Muscle layer of duodenum (tissue), 2 donors: ENCODE measurements around the gene ATP5MK.
"Not testable (repeated sequence)": the region's sequence is repeated elsewhere in the genome, so short reads cannot be mapped to it uniquely, and the experiment has no call there.

Experiments
- H3K27ac ChIP-seq: one replicate; pipeline ENCODE4 v1.7.0; 2013; ENCODE audit warnings: mild to moderate bottlenecking, low read length
- H3K27me3 ChIP-seq: one replicate; pipeline ENCODE4 v1.7.0; 2013; ENCODE audit warnings: low read depth, mild to moderate bottlenecking, control low read depth, low read length
- H3K36me3 ChIP-seq, 2 donors: one replicate each; pipeline ENCODE4 v1.7.0; 2013; ENCODE audit warnings: low read length in 2 of 2, control low read depth in 1 of 2, mild to moderate bottlenecking in 1 of 2; ENCODE audit not compliant: insufficient read depth in 2 of 2, control insufficient read depth in 1 of 2
- H3K4me1 ChIP-seq, 2 donors: one replicate each; pipeline ENCODE4 v1.7.0; 2013; ENCODE audit warnings: low read length in 2 of 2, mild to moderate bottlenecking in 2 of 2, control low read depth in 1 of 2, moderate library complexity in 1 of 2; ENCODE audit not compliant: insufficient read depth in 2 of 2, control insufficient read depth in 1 of 2
- H3K4me3 ChIP-seq, 2 donors: one replicate each; pipeline ENCODE4 v1.7.0; 2013; ENCODE audit warnings: low read length in 2 of 2, low read depth in 1 of 2, mild to moderate bottlenecking in 1 of 2
- H3K9me3 ChIP-seq, 2 donors: one replicate each; pipeline ENCODE4 v1.7.0; 2013; ENCODE audit warnings: low read length in 2 of 2, control low read depth in 1 of 2, mild to moderate bottlenecking in 1 of 2; ENCODE audit not compliant: control insufficient read depth in 1 of 2
- donor health status: healthy.

ATP5MK gene

DNA sequence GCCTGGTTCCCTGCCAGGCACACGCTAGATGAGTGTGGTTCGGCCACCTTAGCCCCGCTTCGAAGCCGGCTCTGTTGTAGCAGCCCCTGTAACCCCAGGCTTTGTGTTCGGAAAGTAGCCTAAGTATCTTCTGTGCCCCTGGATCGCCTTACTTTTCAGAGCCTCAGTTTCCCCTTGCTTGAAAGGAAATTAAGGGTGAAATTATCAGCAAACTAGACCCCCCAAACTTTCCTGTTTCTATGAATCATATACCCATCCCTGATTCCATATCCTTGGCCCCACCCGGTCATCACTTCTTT lies 463 bp upstream of the ATP5MK start:
- Histone ChIP-seq H3K4me3 (peak overlapping the region; percentile 91 to 96), H3K36me3 (peaks cover 18 to 38% of the 10 kb centered on the region in 2 donors), H3K27me3 (no peaks in the 10 kb centered on the region), H3K4me1 (peaks cover 13 to 38% of the 10 kb centered on the region in 2 donors), H3K9me3 (no peaks in the 10 kb centered on the region), H3K27ac (peak overlapping the region; percentile 94)

DNA sequence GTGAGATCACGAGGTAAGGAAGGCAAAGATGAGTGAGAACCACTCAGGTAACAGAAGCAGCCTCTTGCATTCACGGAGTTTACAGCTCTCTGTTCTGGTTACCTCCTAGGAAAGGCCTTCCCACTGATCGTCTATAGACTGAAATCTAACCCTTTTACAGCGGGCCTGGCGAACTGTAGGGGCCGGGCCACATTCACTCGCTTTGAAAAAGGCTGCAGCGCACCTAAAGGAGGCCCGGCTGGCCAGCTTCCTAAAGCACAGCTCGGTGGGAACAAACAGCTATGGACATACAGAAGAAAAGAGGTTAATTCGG lies 565 bp downstream of the ATP5MK start:
- Histone ChIP-seq H3K27ac (peak overlapping the region; percentile 94), H3K27me3 (no peaks in the 10 kb centered on the region), H3K9me3 (no peaks in the 10 kb centered on the region), H3K4me1 (peaks cover 13 to 38% of the 10 kb centered on the region in 2 donors), H3K4me3 (peak overlapping the region; percentile 91 to 96), H3K36me3 (peaks cover 25 to 31% of the 10 kb centered on the region in 2 donors)

DNA sequence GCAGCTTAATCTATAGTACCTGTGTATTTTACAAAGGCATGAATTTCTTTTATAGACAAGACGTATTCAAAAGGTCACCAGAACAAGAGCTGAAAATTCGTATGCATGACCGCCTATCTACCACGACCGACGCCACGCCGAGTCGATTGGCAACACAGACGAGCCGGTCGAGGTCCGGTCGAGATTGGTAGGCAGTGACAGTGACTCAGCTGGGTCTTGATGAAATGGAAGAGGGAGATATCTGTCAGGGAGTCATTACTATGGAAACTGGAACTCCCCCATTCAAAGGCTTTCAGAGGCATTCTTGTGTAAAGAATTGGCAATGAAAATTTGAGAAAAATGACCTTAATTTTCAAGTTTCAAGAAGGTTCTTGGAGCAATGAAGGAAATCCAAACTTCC lies 2.1 kb downstream of the ATP5MK start:
- Histone ChIP-seq H3K27ac (no peak overlapping the region), H3K4me3 (no peak overlapping the region), H3K36me3 (peaks cover 26 to 31% of the 10 kb centered on the region in 2 donors), H3K27me3 (no peaks in the 10 kb centered on the region), H3K4me1 (peaks cover 13 to 38% of the 10 kb centered on the region in 2 donors), H3K9me3 (no peaks in the 10 kb centered on the region)

DNA sequence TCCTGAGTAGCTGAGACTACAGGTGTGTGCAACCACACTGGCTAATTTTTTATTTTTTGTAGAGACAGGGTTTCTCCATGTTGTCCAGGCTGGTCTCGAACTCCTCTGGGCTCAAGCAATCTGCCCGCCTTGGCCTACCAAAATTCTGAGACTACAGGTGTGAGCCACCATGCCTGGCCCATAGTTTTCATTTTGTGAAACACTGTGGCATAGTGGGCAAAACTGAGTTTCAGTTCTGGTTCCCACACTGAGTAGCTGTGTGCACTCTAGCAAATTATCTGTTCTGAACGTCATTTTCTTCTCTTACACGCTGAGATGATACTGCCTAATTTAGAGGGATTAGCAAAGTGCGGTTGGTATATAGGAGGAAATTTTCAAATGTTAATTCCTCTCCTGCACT lies 13.5 kb downstream of the ATP5MK start:
- H3K27ac ChIP-seq, result no peak overlapping the region
- H3K4me1 ChIP-seq, result no peaks in the 10 kb centered on the region
- no peaks in the 10 kb centered on the region for H3K27me3 ChIP-seq
- H3K36me3 ChIP-seq, result peaks cover 12 to 28% of the 10 kb centered on the region in 2 donors
- H3K4me3 ChIP-seq, result no peak overlapping the region
- H3K9me3 ChIP-seq, result no peaks in the 10 kb centered on the region

DNA sequence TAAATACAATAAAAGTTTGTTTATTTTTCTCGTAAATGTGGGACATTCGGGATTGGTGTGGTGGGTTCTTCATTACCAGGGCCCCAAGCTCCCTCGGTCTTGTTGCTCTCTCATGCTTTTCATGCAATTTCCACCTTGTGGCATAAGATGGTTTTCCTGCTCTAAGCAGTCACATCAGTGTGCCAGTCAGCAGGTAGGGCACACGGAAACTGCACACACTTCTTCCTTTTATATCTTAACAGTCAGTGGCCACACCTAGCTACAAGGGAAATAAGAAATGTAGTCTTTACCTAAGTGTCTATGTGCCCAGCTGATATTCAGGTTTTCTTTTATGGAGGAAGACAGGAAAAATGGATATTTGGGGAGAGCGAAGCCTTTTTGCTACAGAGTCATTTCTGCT lies 22.0 kb downstream of the ATP5MK start:
- no peak overlapping the region for H3K27ac ChIP-seq
- H3K4me3 ChIP-seq, result no peak overlapping the region
- H3K27me3 ChIP-seq, result no peaks in the 10 kb centered on the region
- no peaks in the 10 kb centered on the region for H3K9me3 ChIP-seq
- H3K36me3 ChIP-seq, result peaks cover 20 to 25% of the 10 kb centered on the region in 2 donors
- H3K4me1 ChIP-seq, result peaks cover 0 to 5% of the 10 kb centered on the region in 2 donors

DNA sequence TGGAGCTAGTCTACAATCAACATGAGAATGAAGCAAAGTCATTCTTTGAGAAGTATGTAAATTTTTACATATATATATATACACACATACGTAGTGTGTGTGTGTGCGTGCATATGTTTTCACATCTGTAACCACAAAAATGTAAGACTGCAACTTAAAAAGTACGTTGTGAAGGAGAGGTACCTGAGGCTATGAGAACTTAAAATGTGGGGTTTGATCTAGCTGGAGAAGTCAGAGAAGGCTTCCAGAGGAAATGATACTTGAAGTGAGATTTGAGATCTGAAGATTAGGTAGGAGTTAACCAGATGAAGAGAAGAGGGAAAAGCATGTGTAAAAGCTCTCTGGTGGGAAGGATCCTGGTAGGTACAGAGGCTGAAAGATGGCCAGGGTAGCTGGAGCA lies 22.7 kb downstream of the ATP5MK start:
- Histone ChIP-seq H3K27ac (no peak overlapping the region), H3K36me3 (peaks cover 20 to 22% of the 10 kb centered on the region in 2 donors), H3K4me3 (no peak overlapping the region)

DNA sequence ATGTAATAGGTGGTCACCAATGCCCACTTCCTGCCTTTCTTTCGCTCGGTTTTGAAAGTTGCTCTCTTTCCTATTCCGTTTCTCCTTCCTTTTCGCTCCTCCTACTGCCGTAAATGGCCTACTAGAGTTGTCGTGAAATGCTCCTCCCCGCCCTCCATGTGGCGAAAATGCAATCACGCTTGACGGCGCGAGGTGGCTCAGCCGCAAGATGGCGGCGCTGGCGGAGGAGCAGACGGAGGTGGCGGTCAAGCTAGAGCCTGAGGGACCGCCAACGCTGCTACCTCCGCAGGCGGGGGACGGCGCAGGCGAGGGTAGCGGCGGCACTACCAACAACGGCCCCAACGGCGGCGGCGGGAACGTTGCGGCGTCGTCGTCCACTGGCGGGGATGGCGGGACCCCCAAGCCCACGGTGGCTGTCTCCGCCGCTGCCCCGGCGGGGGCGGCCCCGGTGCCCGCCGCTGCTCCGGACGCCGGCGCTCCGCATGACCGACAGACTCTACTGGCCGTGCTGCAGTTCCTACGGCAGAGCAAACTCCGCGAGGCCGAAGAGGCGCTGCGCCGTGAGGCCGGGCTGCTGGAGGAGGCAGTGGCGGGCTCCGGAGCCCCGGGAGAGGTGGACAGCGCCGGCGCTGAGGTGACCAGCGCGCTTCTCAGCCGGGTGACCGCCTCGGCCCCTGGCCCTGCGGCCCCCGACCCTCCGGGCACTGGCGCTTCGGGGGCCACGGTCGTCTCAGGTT lies 28.3 kb downstream of the ATP5MK start, which contains the start of gene TAF5:
TSS of gene TAF5 (plus strand) at position 195 of the 737 bp plus-strand sequence. CDS start at position 209, 14 bp downstream.
- H3K27ac ChIP-seq, result peak within 1 kb of the TSS; percentile 59
- H3K9me3 ChIP-seq, result no peaks in the 10 kb centered on the region
- H3K27me3 ChIP-seq, result no peaks in the 10 kb centered on the region

More for the DNA sequence above, 22.7 kb downstream of the ATP5MK start:
- Histone ChIP-seq H3K27me3 (no peaks in the 10 kb centered on the region), H3K4me1 (peaks cover 0 to 11% of the 10 kb centered on the region in 2 donors), H3K9me3 (no peaks in the 10 kb centered on the region)

DNA sequence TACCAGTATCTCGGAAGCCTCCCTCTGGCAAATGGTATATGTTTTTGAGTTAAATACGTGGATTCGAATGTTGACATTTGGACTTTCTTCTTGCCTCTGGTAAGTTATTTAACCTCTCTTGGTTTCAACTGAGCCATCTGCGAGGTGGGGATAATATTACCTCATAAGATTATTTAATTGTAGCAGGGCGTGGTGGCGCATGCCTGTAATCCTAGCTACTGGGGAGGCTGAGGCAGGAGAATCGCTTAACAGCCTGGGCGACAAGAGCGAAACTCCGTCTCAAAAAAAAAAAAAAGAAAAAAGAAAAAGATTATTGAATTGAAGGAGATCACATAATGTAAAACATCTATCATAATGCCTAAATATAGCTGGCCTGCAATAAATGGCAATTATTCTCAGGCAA lies 28.9 kb downstream of the ATP5MK start:
- peaks cover 0 to 13% of the 10 kb centered on the region in 2 donors for H3K4me1 ChIP-seq

More for the DNA sequence above, 28.3 kb downstream of the ATP5MK start, which contains the start of gene TAF5:
- Histone ChIP-seq H3K4me3 (peak within 1 kb of the TSS; percentile 65 to 99), H3K36me3 (no peaks in the 10 kb centered on the region), H3K4me1 (peaks cover 0 to 13% of the 10 kb centered on the region in 2 donors)

DNA sequence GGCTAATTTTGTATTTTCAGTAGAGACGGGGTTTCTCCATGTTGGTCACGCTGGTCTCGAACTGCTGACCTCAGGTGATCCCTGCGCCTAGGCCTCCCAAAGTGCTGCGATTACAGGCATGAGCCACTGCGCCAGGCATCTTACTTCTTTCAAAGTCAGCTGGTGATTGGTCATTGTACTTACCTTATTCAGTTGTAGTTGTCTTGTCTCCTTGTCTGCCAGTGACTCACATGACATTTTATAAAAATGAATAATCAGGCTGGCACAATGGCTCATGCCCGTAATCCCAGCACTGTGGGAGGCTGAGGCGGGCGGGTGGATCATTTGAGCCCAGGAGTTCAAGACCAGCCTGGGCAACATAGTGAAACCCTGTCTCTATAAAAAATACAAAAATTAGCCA lies 35.5 kb downstream of the ATP5MK start:
- not testable (repeated sequence) for H3K4me1 ChIP-seq, H3K9me3 ChIP-seq, H3K4me3 ChIP-seq, H3K27ac ChIP-seq, H3K27me3 ChIP-seq, H3K36me3 ChIP-seq

More for the DNA sequence above, 28.9 kb downstream of the ATP5MK start:
- peak overlapping the region; percentile 59 for H3K27ac ChIP-seq
- no peaks in the 10 kb centered on the region for H3K9me3 ChIP-seq
- H3K27me3 ChIP-seq, result no peaks in the 10 kb centered on the region
- peak overlapping the region; percentile 65 to 99 for H3K4me3 ChIP-seq
- no peaks in the 10 kb centered on the region for H3K36me3 ChIP-seq

DNA sequence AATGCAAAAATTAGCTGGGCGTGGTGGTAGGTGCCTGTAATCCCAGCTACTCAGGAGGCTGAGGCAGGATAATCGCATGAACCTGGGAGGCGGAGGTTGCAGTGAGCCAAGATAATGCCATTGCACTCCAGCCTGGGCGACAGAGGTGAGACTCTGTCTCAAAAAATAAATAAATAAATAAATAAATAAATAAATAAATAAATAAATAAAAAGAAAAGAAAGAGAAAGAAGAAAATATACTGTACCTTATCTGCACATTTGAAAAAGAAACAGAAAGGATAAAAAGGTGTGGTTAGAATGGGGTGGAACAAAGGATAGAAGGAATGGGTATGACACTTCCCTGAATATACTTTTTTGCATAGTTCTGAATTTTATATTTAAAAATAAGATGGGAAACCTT lies 36.8 kb downstream of the ATP5MK start:
- H3K9me3 ChIP-seq, H3K27ac ChIP-seq, H3K36me3 ChIP-seq, H3K27me3 ChIP-seq, H3K4me1 ChIP-seq, H3K4me3 ChIP-seq: not testable (repeated sequence)

DNA sequence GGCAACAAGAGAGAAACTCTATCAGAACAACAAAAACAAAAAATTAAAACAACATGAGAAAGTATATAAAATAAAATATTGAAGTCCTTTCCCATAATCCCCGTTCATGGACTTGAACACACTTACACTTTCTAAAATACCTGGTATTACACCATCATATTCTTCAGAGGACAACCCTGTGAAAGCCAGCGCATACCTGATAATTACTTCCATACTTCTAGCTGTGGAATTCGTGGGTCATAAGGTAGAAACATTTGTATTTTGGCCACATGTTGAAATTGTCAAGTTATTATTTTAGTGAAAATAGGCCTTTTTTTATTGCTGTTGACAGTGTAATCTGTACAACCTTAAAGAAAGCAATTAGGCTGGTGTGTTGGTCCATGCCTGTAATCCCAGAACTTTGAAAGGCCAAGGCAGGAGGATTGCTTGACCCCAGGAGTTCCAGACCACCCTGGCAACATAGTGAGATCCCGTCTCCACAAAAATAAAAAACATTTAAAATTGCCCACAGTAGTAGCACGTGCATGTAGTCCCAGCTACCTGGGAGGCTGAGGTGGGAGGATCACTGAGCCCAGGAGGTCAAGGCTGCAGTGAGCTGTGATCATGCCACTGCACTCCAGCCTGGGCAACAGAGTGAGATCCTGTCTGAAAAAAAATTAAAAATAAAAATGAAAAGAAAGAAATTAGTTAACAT lies 40.2 kb downstream of the ATP5MK start:
- Histone ChIP-seq H3K9me3 (no peaks in the 10 kb centered on the region), H3K4me3 (no peak overlapping the region), H3K27ac (no peak overlapping the region), H3K27me3 (no peaks in the 10 kb centered on the region), H3K4me1 (no peaks in the 10 kb centered on the region), H3K36me3 (no peaks in the 10 kb centered on the region)
